K562 (cell line): ENCODE data around the gene UBE2K. TPM values are rescaled to one million over a fixed set of nuclear protein-coding genes. Genes with fewer than 3 reads are reported as not detected.
A peak's percentile ranks its signal among the peaks of the same experiment; 100 is the strongest.
"Not testable (repeated sequence)": the region's sequence is repeated elsewhere in the genome, so short reads cannot be mapped to it uniquely, and the experiment has no call there.

Experiments
- ATAC-seq: fragments of 200-7000 bp; cut with Tn5 transposase; 3 replicates; pipeline ENCODE4 v1.9.1; 2020; ENCODE audit warnings: moderate library complexity
- BruUV-seq: library from RNA; stranded (reverse); fragments of 400-500 nt; replicated peaks from 2 replicates; lab custom pipeline; 2021; lab: Mats Ljungman, UMichigan
- CTCF ChIA-PET: fragments of 300-600 bp; formaldehyde crosslinking; extraction: SDS; loops from one replicate; lab custom pipeline; 2021; ENCODE audit warnings: low intra/inter-chr PET ratio; lab: Yijun Ruan, JAX
- POLR2A ChIA-PET: fragments of 300-600, 350-650 bp; sonication (Branson Sonifier 250); formaldehyde crosslinking; extraction: SDS; loops from one replicate; lab custom pipeline; 2021; ENCODE audit warnings: antibody characterized with exemption, inconsistent platforms; lab: Yijun Ruan, JAX
- DNase-seq, 4 experiments: peaks; one replicate each; pipeline versions ENCODE4 v3.0.0 to v3.0.0-alpha.2; 2011 to 2018; ENCODE audit warnings: low spot score in 3 of 4, mixed read lengths in 3 of 4; ENCODE audit errors: extremely low read depth in 1 of 4
- FAIRE-seq: peaks from 2 replicates; lab custom pipeline; 2011; peaks lifted over from hg19 to GRCh38; lab: Jason Lieb, UNC
- H2AFZ ChIP-seq: 2 replicates; pipeline ENCODE4 v1.6.0; 2011; ENCODE audit warnings: low read depth, low read length, control low read depth, inconsistent platforms
- H3K27ac ChIP-seq: fragments of 200-600 bp; 3 replicates; pipeline ENCODE4 v1.8.0; 2011; ENCODE audit warnings: low read depth, mild to moderate bottlenecking, control low read depth, inconsistent platforms, low read length, moderate library complexity, mixed read lengths; ENCODE audit errors: extremely low read depth
- H3K27me3 ChIP-seq, 2 experiments: fragments of 300-600 bp in 1 of 2; 2 replicates in 1 of 2; 3 replicates in 1 of 2; pipeline versions ENCODE4 v1.6.0 to v1.8.0; 2011; ENCODE audit warnings: inconsistent platforms in 2 of 2, low read length in 2 of 2, mild to moderate bottlenecking in 1 of 2, mixed read lengths in 1 of 2, moderate library complexity in 1 of 2; ENCODE audit not compliant: control insufficient read depth in 2 of 2, insufficient read depth in 2 of 2
- H3K36me3 ChIP-seq: fragments of 300-600 bp; 3 replicates; pipeline ENCODE4 v1.8.0; 2011; ENCODE audit warnings: mild to moderate bottlenecking, low read length, inconsistent platforms; ENCODE audit not compliant: control insufficient read depth, insufficient read depth
- H3K4me1 ChIP-seq, 2 experiments: fragments of 200-600 bp in 1 of 2; replicated peaks in 1 of 2; 2 replicates in 1 of 2; 3 replicates in 1 of 2; pipeline versions ENCODE4 v1.5.1 to v1.8.0; 2011; ENCODE audit warnings: inconsistent platforms in 2 of 2, low read length in 2 of 2, mild to moderate bottlenecking in 1 of 2, mixed read lengths in 1 of 2, moderate library complexity in 1 of 2; ENCODE audit not compliant: control insufficient read depth in 2 of 2, insufficient read depth in 2 of 2
- H3K4me2 ChIP-seq: 2 replicates; pipeline ENCODE4 v1.6.1; 2011; ENCODE audit warnings: low read length, control low read depth, inconsistent platforms, mixed read lengths; ENCODE audit not compliant: insufficient read depth
- H3K4me3 ChIP-seq: fragments of 200-600 bp; sonication (generic), shearing (Covaris generic); 2 replicates; pipeline ENCODE4 v1.5.1; 2016; ENCODE audit warnings: control low read depth, inconsistent platforms
- H3K79me2 ChIP-seq: fragments of 200-600 bp; 3 replicates; pipeline ENCODE4 v1.8.0; 2011; ENCODE audit warnings: low read length, inconsistent platforms; ENCODE audit not compliant: control insufficient read depth, insufficient read depth
- H3K9ac ChIP-seq, 2 experiments: 2 replicates each; pipeline versions ENCODE4 v1.6.0 to v1.6.1; 2011; ENCODE audit warnings: low read depth in 2 of 2, low read length in 2 of 2, control low read depth in 1 of 2, inconsistent platforms in 1 of 2, mild to moderate bottlenecking in 1 of 2, mixed read lengths in 1 of 2; ENCODE audit not compliant: insufficient read depth in 1 of 2
- H3K9me1 ChIP-seq: one replicate; pipeline ENCODE4 v1.6.0; 2011; ENCODE audit warnings: inconsistent platforms, mild to moderate bottlenecking, low read length, moderate library complexity; ENCODE audit not compliant: control insufficient read depth, insufficient read depth
- H3K9me3 ChIP-seq: replicated peaks from 2 replicates; pipeline ENCODE4 v1.5.1; 2011; ENCODE audit warnings: low read depth, low read length, inconsistent platforms; ENCODE audit not compliant: control insufficient read depth, insufficient read depth
- H4K20me1 ChIP-seq: replicated peaks from 2 replicates; pipeline ENCODE4 v1.6.1; 2011; ENCODE audit warnings: low read length, inconsistent platforms, mixed read lengths; ENCODE audit not compliant: control insufficient read depth, insufficient read depth
- FOXJ3 ChIP-seq: sonication (generic); formaldehyde crosslinking; IDR thresholded peaks from 2 replicates; pipeline ENCODE4 v1.4.0; 2020; ENCODE audit warnings: mild to moderate bottlenecking, missing genetic modification reagents
- HMG20A ChIP-seq: fragments of 450-650 bp; formaldehyde crosslinking; conservative IDR thresholded peaks from 2 replicates; pipeline ENCODE4 v1.4.0; 2020; ENCODE audit warnings: mild to moderate bottlenecking, mixed read lengths
- MBD2 ChIP-seq: sonication (generic); IDR thresholded peaks from 2 replicates; pipeline ENCODE4 v1.6.1; 2016; ENCODE audit warnings: low read depth, borderline replicate concordance
- NCOR1 ChIP-seq: fragments of 450-650 bp; IDR thresholded peaks from 2 replicates; pipeline ENCODE4 v1.6.1; 2016; ENCODE audit warnings: mild to moderate bottlenecking, moderate library complexity
- NR2F6 ChIP-seq: fragments of 450-650 bp; formaldehyde crosslinking; IDR thresholded peaks from 2 replicates; pipeline ENCODE4 v1.4.0; 2020; ENCODE audit warnings: mild to moderate bottlenecking
- POLR2G ChIP-seq: fragments of 200-400 bp; formaldehyde crosslinking; IDR thresholded peaks from 2 replicates; pipeline ENCODE4 v1.6.1; 2017; ENCODE audit warnings: low read depth, mild to moderate bottlenecking, antibody characterized with exemption, low read length, moderate library complexity
- RB1 ChIP-seq: fragments of 450-650 bp; IDR thresholded peaks from 2 replicates; pipeline ENCODE4 v1.6.1; 2017; ENCODE audit warnings: low read depth, mild to moderate bottlenecking
- SAFB2 ChIP-seq: fragments of 200-400 bp; formaldehyde crosslinking; IDR thresholded peaks from 2 replicates; pipeline ENCODE4 v1.6.1; 2018; ENCODE audit warnings: borderline replicate concordance, low read length, low read depth, moderate library complexity; ENCODE audit not compliant: severe bottlenecking
- ZNF253 ChIP-seq: fragments of 250-450 bp; sonication (Bioruptor Pico); conservative IDR thresholded peaks from 2 replicates; pipeline ENCODE4 v1.6.1; 2021; ENCODE audit warnings: mild to moderate bottlenecking
- WGBS: fragments of 100-300 bp; shearing (Covaris generic); methylation state at CpG from one replicate; pipeline ENCODE4 v1.1.6; 2016; ENCODE audit warnings: low coverage, mixed read lengths; ENCODE audit not compliant: insufficient coverage; ENCODE audit errors: missing lambda C conversion rate; 5-methylcytosine and 5-hydroxymethylcytosine counted together
- in situ Hi-C: fragments of 300-500 bp; cut with MboI; formaldehyde crosslinking; loops from 4 replicates; pipeline ENCODE4 v1.15.0; 2018; ENCODE audit warnings: inconsistent platforms, mixed read lengths
- intact Hi-C: fragments of 100-400 bp; cut with micrococcal nuclease; formaldehyde crosslinking; loops from 2 replicates; pipeline ENCODE4 v1.14.2; 2022
- polyA plus RNA-seq, 8 experiments: library from polyadenylated mRNA; depleted of rRNA in 4 of 8; stranded (reverse) in 5 of 8; unstranded in 3 of 8; fragments of >200 nt; fragmentation: Nextera tagmentation in 2 of 8; fragmentation: Illumina TruSeq in 1 of 8; extraction: Ambion mirVana in 2 of 8; extraction: Trizol in 1 of 8; gene quantifications; 2 replicates each; pipeline versions ENCODE4 v1.2.1 to v1.2.3, GENCODE V29; 2011 to 2014; ENCODE audit warnings: inconsistent platforms in 1 of 8, missing spikeins in 1 of 8
- total RNA-seq, 7 experiments: library from RNA; depleted of rRNA in 6 of 7; stranded (reverse); fragments of >200 nt in 6 of 7; fragmentation: Illumina TruSeq in 2 of 7; extraction: Trizol in 2 of 7; gene quantifications; 2 replicates each; pipeline versions ENCODE4 v1.2.1 to v1.2.3, GENCODE V29; 2011 to 2021; ENCODE audit warnings: low replicate concordance in 1 of 7
- TF ChIP-seq, protein P1 (sequence below): fragments of 450-650 bp; formaldehyde crosslinking; IDR thresholded peaks from 2 replicates; pipeline ENCODE4 v1.4.0; 2022; ENCODE audit warnings: missing genetic modification characterization
- TF ChIP-seq, protein P2 (sequence below): fragments of 200-800 bp; sonication (Bioruptor generic); IDR thresholded peaks from 2 replicates; pipeline ENCODE4 v1.6.1; 2017; ENCODE audit warnings: missing genetic modification characterization, missing compliant biosample characterization

Gene UBE2K
- total and polyA plus RNA-seq, 9 of the 15 experiments (the other 6 are each of a cell fraction or from before 2014, with no cell fraction given), result 29.8 to 190 (median 62.6) TPM

DNA sequence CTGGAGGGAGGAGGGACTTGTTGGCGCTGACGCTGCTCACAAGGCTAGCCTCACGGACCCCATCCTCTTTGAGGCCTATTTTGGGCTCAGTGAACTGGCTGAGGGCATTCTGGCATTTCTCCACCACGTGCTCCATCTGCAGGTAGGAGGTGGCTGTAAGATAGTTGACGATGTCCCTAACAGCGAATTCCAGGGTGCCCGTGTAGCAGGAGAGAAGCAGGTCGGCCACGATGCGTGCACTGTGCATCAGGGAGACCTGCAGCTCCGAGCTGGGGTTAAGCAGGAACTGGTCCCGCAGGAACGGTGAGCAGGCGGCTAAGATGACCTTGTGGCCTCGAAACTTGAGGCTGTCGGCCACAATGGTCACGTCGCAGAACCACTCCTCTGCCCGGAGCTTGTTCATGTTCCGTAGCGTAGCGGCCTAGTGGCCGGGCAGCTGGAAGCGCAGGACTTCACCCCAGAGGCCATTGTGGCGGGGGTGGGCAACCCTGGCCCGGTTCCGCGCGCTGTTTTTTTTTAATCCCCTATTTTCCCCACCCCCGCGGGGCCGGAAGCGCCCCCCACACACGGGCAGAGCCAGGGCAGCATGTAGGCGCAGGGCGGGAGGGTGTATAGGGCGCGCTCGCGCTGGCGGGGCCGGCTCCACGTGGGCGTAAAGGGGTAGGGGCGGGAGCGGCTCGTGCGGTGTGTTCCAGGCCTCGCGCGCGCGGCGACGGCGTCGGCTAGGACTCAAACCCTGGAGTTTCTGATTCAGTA lies 73.2 kb downstream of the UBE2K start (continued):
- TF ChIP-seq MBD2, result no peak

DNA sequence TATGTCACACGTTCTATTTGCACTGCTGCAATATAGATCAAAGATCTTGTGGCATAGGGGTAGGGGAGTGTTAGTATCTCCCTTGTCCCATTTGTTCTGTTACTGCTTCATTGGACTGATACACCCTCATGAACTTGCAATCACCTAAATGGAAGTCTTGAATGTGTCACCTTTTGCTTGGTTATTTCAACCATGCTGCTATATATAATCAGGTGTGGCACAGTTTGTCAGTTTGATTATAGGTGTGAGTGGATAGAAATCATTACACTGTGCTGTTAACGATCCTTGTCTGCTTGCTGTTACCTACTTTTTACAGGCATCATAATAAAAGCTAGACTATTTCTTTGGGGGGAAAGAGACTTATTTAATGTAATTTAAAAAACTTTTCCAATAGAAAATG lies 84.1 kb downstream of the UBE2K start:
- H4K20me1 ChIP-seq, H2AFZ ChIP-seq, POLR2A ChIA-PET, H3K4me3 ChIP-seq, H3K4me1 ChIP-seq, BruUV-seq, intact Hi-C loops, H3K27ac ChIP-seq, in situ Hi-C loops, H3K4me2 ChIP-seq, CTCF ChIA-PET, FAIRE-seq, H3K9me3 ChIP-seq, H3K27me3 ChIP-seq, H3K79me2 ChIP-seq, DNase-seq, H3K9ac ChIP-seq, H3K9me1 ChIP-seq: not testable (repeated sequence)
- ATAC-seq, result peak; percentile 21; the same call in 2 of the 3 replicates
- peaks cover 37% of the 10 kb centered on the region for H3K36me3 ChIP-seq
- 80% methylated on average over 2 of the region's 2 CpGs for WGBS

DNA sequence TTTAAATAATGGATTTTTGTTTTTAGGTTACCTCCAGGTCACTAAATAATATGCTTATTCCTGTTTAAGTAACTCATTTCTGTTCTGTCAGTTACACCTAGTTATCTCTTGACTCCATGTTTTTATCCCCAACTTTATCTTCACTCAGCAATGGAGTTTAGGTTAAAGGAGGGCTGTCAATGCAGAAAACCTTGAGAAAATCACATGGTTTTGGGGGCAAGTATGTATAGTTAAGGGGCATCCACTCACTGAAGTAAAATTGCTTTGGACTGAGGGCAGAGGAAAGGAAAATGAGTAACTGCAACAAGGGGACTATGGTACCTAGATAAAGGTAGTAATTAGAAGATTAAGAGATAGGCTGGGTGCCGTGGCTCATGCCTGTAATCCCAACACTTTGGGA lies 87.1 kb downstream of the UBE2K start:
- ATAC-seq, result peak; percentile 36
- Histone ChIP-seq H4K20me1 (no peaks in the 10 kb centered on the region), H3K79me2 (no peaks in the 10 kb centered on the region), H3K9me3 (no peaks in the 10 kb centered on the region), H3K27me3 (no peaks in the 10 kb centered on the region), H3K4me2 (peak overlapping the region; percentile 7; the same call in 1 of the 2 replicates), H3K36me3 (peaks cover 9% of the 10 kb centered on the region; the same call in 1 of the 3 replicates), H3K4me3 (no peak overlapping the region), H3K4me1 (peaks cover 6 to 8% of the 10 kb centered on the region in 2 experiments; a peak in 4 of 5 replicates), H2AFZ (no peak overlapping the region), H3K9me1 (no peaks in the 10 kb centered on the region), H3K9ac (no peak overlapping the region), H3K27ac (no peak overlapping the region)
- peak; percentile 23 for FAIRE-seq
- intact Hi-C loops (no loop called here), in situ Hi-C loops (no loop called here)
- WGBS, result 8% methylated on average over 1 of the region's 1 CpG
- POLR2A ChIA-PET, result interaction anchor here (0.9 kb wide), 1 partner anchor 185 kb away, joined by 3 read pairs; no protein-coding TSS in a partner anchor
- CTCF ChIA-PET, result no interaction called here
- BruUV-seq, result no TSS peak
- DNase-seq, result peak in 1 of 4 experiments; percentile 28
- TF ChIP-seq SAFB2, result no peak
- no peak for TF ChIP-seq ZNF253
- TF ChIP-seq NCOR1, result peak; percentile 47; the same call in 1 of the 2 replicates
- TF ChIP-seq NR2F6 (CRISPR knock-in tag), result no peak
- TF ChIP-seq, protein P1, sequence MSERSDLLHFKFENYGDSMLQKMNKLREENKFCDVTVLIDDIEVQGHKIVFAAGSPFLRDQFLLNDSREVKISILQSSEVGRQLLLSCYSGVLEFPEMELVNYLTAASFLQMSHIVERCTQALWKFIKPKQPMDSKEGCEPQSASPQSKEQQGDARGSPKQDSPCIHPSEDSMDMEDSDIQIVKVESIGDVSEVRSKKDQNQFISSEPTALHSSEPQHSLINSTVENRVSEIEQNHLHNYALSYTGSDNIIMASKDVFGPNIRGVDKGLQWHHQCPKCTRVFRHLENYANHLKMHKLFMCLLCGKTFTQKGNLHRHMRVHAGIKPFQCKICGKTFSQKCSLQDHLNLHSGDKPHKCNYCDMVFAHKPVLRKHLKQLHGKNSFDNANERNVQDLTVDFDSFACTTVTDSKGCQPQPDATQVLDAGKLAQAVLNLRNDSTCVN (CRISPR knock-in tag), result no peak
- TF ChIP-seq FOXJ3 (CRISPR knock-in tag), result no peak
- TF ChIP-seq HMG20A (CRISPR knock-in tag), result no peak
- no peak for TF ChIP-seq POLR2G
- no peak for TF ChIP-seq RB1
- TF ChIP-seq, protein P2, sequence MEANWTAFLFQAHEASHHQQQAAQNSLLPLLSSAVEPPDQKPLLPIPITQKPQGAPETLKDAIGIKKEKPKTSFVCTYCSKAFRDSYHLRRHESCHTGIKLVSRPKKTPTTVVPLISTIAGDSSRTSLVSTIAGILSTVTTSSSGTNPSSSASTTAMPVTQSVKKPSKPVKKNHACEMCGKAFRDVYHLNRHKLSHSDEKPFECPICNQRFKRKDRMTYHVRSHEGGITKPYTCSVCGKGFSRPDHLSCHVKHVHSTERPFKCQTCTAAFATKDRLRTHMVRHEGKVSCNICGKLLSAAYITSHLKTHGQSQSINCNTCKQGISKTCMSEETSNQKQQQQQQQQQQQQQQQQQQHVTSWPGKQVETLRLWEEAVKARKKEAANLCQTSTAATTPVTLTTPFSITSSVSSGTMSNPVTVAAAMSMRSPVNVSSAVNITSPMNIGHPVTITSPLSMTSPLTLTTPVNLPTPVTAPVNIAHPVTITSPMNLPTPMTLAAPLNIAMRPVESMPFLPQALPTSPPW (CRISPR knock-in tag), result no peak
